Small intestine (tissue), 7 donors: ENCODE data around the gene NCOR1. TPM values are rescaled to one million over a fixed set of nuclear protein-coding genes. Genes with fewer than 3 reads are reported as not detected.
"Not testable (repeated sequence)": the region's sequence is repeated elsewhere in the genome, so short reads cannot be mapped to it uniquely, and the experiment has no call there.

ENCODE experiments used
- DNase-seq, 2 donors: peaks; one replicate each; pipeline versions ENCODE4 v3.0.0 to v3.0.0-alpha.2; 2013
- FAIRE-seq: peaks from 2 replicates; lab custom pipeline; 2012; peaks lifted over from hg19 to GRCh38; lab: Jason Lieb, UNC
- H3K27ac ChIP-seq, 3 donors: one replicate each; pipeline ENCODE4 v1.5.1; 2013; ENCODE audit warnings: low read length in 2 of 3, mild to moderate bottlenecking in 2 of 3, control low read depth in 1 of 3, inconsistent platforms in 1 of 3, low read depth in 1 of 3, moderate library complexity in 1 of 3
- H3K27me3 ChIP-seq, 3 donors: one replicate each; pipeline ENCODE4 v1.6.1; 2013; ENCODE audit warnings: low read length in 3 of 3, inconsistent platforms in 1 of 3; ENCODE audit not compliant: control insufficient read depth in 3 of 3, insufficient read depth in 3 of 3
- H3K36me3 ChIP-seq, 3 donors: one replicate each; pipeline ENCODE4 v1.6.1; 2013; ENCODE audit warnings: low read length in 3 of 3, inconsistent platforms in 1 of 3, low read depth in 1 of 3, mild to moderate bottlenecking in 1 of 3, moderate library complexity in 1 of 3; ENCODE audit not compliant: control insufficient read depth in 3 of 3, insufficient read depth in 2 of 3
- H3K4me1 ChIP-seq, 3 donors: one replicate each; pipeline ENCODE4 v1.6.1; 2013; ENCODE audit warnings: low read length in 2 of 3, inconsistent platforms in 1 of 3, low read depth in 1 of 3, mild to moderate bottlenecking in 1 of 3, moderate library complexity in 1 of 3; ENCODE audit not compliant: control insufficient read depth in 3 of 3, insufficient read depth in 2 of 3
- H3K4me3 ChIP-seq, 3 donors: one replicate each; pipeline ENCODE4 v1.5.1; 2013; ENCODE audit warnings: low read length in 3 of 3, control low read depth in 1 of 3, inconsistent platforms in 1 of 3, low read depth in 1 of 3, mild to moderate bottlenecking in 1 of 3, moderate library complexity in 1 of 3
- H3K9me3 ChIP-seq, 2 donors: one replicate each; pipeline ENCODE4 v1.6.1; 2013; ENCODE audit warnings: low read depth in 1 of 2, low read length in 1 of 2; ENCODE audit not compliant: control insufficient read depth in 2 of 2, insufficient read depth in 1 of 2
- WGBS, 3 donors: extraction: QIAGEN DNeasy Blood & Tissue Kit; methylation state at CpG; one replicate each; pipeline ENCODE4 v1.1.7; 2013; 5-methylcytosine and 5-hydroxymethylcytosine counted together
- polyA plus RNA-seq, 4 donors: library from polyadenylated mRNA; stranded (reverse) in 3 of 4; unstranded in 1 of 4; fragments of 200-250 nt in 3 of 4; fragments of 120-200 nt in 1 of 4; gene quantifications; one replicate each; pipeline versions ENCODE4 v1.2.1 to v1.2.3, GENCODE V29; 2013
- donor health status: healthy with polysubstance abuse.
- donor health status: control.
- donor health status: control.
- donor health status: Bipolar disorder and iron deficiency.
- donor health status: healthy.

Gene NCOR1
- polyA plus RNA-seq, 4 donors, result 69.3 to 227 (median 157) TPM

DNA sequence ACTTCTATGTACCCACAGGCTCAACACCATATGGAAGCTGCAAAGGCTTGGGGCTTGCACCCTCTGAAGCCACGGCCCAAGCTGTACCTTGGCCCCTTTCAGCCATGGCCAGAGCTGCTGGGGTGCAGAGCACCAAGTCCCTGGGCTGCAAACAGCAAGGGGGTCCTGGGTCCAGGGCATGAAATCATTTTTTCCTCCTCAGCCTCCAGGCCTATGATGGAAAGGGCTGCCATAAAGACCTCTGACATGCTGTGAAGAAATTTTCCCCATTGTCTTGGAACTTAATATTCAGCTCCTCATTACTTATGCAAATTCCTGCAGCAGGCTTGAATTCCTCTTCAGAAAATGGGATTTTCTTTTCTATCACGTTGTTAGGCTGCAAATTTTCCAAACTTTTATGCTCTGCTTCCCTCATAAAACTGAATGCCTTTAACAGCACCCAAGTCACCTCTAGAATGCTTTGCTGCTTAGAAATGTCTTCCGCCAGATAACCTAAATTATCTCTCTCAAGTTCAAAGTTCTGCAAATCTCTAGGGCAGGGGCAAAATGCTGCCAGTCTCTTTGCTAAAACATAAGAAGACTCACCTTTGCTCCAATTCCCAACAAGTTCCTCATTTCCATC, 100.1 kb downstream of the NCOR1 start:
- H3K27ac ChIP-seq, FAIRE-seq, H3K27me3 ChIP-seq, H3K4me3 ChIP-seq, H3K4me1 ChIP-seq: not testable (repeated sequence)
- WGBS, 3 donors, result 82 to 96% (median 85%) methylated on average over 3 of the region's 3 CpGs
- Histone ChIP-seq H3K36me3 (peaks cover 15 to 45% (median 26%) of the 10 kb centered on the region in 3 donors), H3K9me3 (peaks cover 1 to 16% of the 10 kb centered on the region in 2 donors)
- peak in 1 of 2 donors; percentile 37 for DNase-seq

DNA sequence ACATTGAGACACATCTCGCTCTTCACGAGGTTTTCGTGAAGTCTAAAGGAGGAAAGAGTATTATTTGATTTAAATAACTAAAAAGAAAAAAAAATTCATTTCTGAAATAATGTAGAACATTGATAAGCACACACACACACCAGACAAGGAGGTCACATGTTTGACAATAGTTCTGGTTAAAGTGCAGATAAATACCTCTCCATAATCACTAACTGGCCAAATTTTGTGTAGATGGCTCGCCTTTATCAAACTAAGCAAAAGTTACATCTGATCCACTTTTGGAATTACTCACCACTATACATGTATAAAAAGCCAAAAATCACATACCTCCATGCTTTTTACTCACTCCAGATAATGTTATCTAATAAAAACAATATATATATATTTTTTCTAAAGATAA, 106.5 kb downstream of the NCOR1 start:
- H3K9me3 ChIP-seq, result no peaks in the 10 kb centered on the region
- 96 to 97% (median 97%) methylated on average over 4 of the region's 4 CpGs for WGBS, 3 donors
- no peak overlapping the region for H3K4me3 ChIP-seq
- H3K36me3 ChIP-seq, result peaks cover 7 to 47% (median 12%) of the 10 kb centered on the region in 3 donors
- no peak overlapping the region for H3K27ac ChIP-seq
- FAIRE-seq (peak; percentile 10), DNase-seq (no peak)
- no peaks in the 10 kb centered on the region for H3K27me3 ChIP-seq
- peaks cover 0 to 5% (median 0%) of the 10 kb centered on the region in 3 donors for H3K4me1 ChIP-seq

DNA sequence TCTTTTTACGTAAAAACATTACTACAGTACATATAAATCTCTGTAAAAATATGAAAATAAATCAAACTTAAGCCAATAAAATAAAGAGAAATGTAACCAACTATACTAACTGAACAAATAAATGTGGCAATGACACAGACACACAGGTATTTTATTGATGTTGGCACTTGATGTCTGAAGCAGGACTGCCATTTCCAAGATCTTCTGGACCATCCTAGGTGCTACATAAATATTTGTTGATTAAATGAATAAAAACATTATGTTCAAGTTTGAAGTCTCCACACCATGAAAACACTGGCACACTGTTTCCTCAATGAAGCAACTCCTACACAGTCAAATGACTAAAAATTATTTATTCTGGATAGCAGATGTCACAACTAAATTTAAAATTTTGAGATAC, 106.9 kb downstream of the NCOR1 start:
- Histone ChIP-seq H3K27me3 (no peaks in the 10 kb centered on the region), H3K4me3 (no peak overlapping the region), H3K27ac (no peak overlapping the region), H3K4me1 (peaks cover 0 to 5% (median 0%) of the 10 kb centered on the region in 3 donors), H3K36me3 (peaks cover 7 to 47% (median 14%) of the 10 kb centered on the region in 3 donors), H3K9me3 (no peaks in the 10 kb centered on the region)
- no peak for DNase-seq
- WGBS, 3 donors, result 99 to 100% (median 100%) methylated on average over 1 of the region's 1 CpG
- no peak for FAIRE-seq

DNA sequence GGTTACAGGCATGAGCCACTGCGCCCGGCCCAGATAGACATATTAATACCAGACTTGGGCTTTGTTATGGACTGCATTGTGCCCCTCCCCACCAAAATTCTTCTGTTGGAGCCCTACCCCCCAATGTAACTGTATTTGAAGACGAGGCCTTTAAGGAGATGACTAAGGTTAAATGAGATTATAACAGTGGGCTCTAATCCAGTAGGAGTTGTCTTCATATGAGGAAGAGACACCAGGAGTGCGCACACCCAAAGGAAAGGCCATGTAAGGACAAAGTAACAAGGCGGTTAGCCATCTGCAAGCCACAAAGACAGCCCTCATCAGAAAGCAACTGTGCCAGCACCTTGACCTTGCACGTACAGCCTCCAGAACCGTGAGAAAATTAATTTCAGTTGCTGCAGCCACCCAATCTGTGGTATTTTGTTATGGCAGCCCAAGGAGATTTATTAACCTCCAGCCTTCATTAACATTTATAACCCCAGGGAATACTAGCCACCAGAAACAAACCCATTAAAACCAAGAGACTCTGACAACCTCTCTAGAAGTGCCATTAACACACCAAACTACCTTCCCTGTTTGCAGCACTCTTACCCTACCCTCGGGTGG, 108.1 kb downstream of the NCOR1 start:
- FAIRE-seq, result no peak
- H3K9me3 ChIP-seq, result no peaks in the 10 kb centered on the region
- no peak overlapping the region for H3K27ac ChIP-seq
- H3K4me3 ChIP-seq, result no peak overlapping the region
- peaks cover 0 to 5% (median 0%) of the 10 kb centered on the region in 3 donors for H3K4me1 ChIP-seq
- no peaks in the 10 kb centered on the region for H3K27me3 ChIP-seq
- no peak for DNase-seq
- WGBS, 3 donors, result 91 to 97% (median 92%) methylated on average over 8 of the region's 8 CpGs
- H3K36me3 ChIP-seq, result peaks cover 7 to 45% (median 14%) of the 10 kb centered on the region in 3 donors

DNA sequence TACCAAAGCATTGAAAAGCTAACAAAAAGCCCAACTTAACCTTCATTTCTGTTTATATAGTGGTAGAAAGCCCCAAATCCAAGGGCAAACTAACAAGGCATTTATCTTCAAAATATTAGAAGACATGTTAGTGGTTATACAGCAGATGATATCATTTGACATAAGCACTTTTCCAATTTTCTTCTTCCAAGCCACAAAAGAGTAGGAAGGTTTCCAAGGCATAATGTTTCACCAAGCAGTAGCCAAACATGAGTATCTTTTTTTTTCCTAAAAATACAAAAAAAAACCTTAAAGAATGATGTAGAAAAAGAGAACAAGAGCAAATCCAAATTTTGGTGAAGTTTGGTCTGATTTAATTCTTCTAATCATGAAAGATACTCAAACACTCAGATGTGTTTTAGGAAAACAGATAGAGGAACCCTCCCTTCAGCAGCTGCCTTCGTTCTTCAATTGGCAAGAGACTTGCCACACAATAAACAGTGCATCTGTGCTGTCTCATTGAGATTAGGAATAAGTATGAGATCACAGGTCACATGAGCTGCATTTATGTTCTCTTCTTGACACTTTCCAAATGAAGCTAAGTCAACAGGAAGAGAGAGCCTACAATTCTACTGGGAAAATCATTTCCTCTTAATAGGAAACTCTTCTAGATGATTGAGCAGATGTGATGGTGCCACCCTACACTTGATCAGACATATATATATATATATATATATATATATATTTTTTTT, 109.0 kb downstream of the NCOR1 start:
- Histone ChIP-seq H3K36me3 (peaks cover 7 to 46% (median 16%) of the 10 kb centered on the region in 3 donors), H3K9me3 (no peaks in the 10 kb centered on the region), H3K27ac (no peak overlapping the region), H3K4me3 (no peak overlapping the region), H3K4me1 (peaks cover 0 to 5% (median 0%) of the 10 kb centered on the region in 3 donors), H3K27me3 (no peaks in the 10 kb centered on the region)
- 41 to 77% (median 77%) methylated on average over 1 of the region's 1 CpG for WGBS, 3 donors
- peak; percentile 12 to 25 for DNase-seq
- no peak for FAIRE-seq

DNA sequence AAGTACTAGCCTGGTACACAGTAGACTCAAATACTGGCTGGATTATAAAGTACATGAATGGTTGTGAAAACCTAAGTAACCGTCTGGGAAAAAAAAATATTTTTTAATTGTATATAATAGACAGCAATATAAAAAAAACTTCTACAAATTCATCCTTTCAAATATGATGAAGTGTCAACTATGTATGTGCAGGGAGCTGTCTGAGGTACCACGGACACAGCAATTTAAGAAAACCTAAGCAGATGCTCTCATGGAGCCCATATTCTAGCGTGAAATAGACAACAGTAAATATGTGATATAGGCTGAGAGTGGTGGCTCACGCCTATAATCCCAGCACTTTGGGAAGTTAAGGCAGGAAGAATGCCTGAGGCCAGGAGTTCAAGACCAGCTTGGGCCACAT, 111.1 kb downstream of the NCOR1 start:
- H3K9me3 ChIP-seq, result no peaks in the 10 kb centered on the region
- 95 to 100% (median 97%) methylated on average over 4 of the region's 4 CpGs for WGBS, 3 donors
- no peak overlapping the region for H3K4me3 ChIP-seq
- H3K4me1 ChIP-seq, result peaks cover 0 to 5% (median 0%) of the 10 kb centered on the region in 3 donors
- H3K27ac ChIP-seq, result no peak overlapping the region
- FAIRE-seq (no peak), DNase-seq (no peak)
- peaks cover 9 to 48% (median 19%) of the 10 kb centered on the region in 3 donors for H3K36me3 ChIP-seq
- no peaks in the 10 kb centered on the region for H3K27me3 ChIP-seq

DNA sequence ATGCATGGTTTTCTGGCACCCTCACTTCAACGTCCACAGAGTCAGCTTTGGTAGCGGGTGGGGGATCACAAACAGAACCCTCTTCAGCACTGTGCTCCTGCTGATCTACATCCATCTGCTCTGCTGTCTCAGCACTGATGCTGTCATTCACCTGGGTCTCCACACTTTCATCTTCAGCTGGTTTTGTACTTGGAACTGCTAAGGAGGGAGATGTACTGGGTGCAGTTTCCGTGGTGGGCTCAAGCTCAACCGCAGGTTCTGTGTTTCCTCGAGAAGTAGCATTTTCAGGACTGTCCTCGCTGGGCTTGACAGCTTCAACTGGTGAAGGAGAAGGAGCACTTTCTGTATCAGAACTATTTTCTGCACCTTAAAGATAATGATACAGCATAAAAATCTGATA, 113.9 kb downstream of the NCOR1 start:
- DNase-seq (no peak), FAIRE-seq (no peak)
- H3K4me1 ChIP-seq, result peaks cover 0 to 5% (median 0%) of the 10 kb centered on the region in 3 donors
- 92 to 94% (median 92%) methylated on average over 6 of the region's 6 CpGs for WGBS, 3 donors
- H3K36me3 ChIP-seq, result peaks cover 14 to 55% (median 21%) of the 10 kb centered on the region in 3 donors
- H3K9me3 ChIP-seq, result peaks cover 0 to 4% of the 10 kb centered on the region in 2 donors
- H3K27ac ChIP-seq, result no peak overlapping the region
- no peaks in the 10 kb centered on the region for H3K27me3 ChIP-seq
- no peak overlapping the region for H3K4me3 ChIP-seq

DNA sequence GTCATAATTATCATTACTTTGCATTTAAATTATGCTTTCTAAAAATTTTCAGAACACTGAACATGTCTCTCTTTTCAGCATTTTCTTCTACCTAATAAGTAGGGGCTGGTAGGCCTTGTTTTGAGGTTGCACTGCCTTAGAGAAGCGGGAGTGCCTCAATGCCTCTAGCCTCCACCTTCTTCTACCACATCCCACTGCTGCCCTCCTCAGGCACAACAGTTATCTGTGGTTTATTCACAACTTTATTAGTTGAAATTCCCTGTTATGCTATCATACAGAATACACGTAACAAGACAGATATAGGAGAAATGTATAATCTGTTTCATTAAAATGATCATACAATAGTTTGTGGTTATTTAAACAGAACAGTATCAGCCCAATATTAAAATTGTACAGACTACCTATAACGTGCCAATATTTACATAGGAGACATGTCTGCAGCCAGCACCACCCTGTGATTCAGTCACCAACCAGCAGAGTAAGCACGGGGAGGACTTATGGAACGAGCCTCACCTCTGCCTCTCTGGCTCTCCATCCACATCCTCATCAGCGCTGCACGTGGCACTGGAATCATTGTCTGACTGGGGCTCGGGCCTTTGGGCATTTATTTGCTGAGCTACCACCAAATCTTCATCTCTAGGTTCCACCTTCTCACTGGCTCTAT, 114.5 kb downstream of the NCOR1 start:
- Histone ChIP-seq H3K4me1 (peaks cover 0 to 5% (median 0%) of the 10 kb centered on the region in 3 donors), H3K4me3 (no peak overlapping the region), H3K27me3 (no peaks in the 10 kb centered on the region), H3K36me3 (peaks cover 13 to 55% (median 21%) of the 10 kb centered on the region in 3 donors), H3K9me3 (peaks cover 0 to 4% of the 10 kb centered on the region in 2 donors), H3K27ac (no peak overlapping the region)
- 84 to 93% (median 89%) methylated on average over 8 of the region's 8 CpGs for WGBS, 3 donors
- DNase-seq (no peak), FAIRE-seq (no peak)
